GM12891 (cell line): Measurements from ENCODE around the gene TMCC1.

Experiments
- POLR2A ChIP-seq: IDR thresholded peaks from 2 replicates; pipeline ENCODE4 v1.6.1; 2011; ENCODE audit warnings: low read depth, low read length, control low read depth
- POLR2AphosphoS5 ChIP-seq: IDR thresholded peaks from 2 replicates; pipeline ENCODE4 v1.6.1; 2011; ENCODE audit warnings: low read depth, low read length, control low read depth

- TF ChIP-seq POLR2AphosphoS5, result no peak
- TF ChIP-seq POLR2A, result no peak
Measured at GRCh38 chr3:129740090-129740489, 153.4 kb downstream of the TMCC1 start.
